Kidney (tissue), 14 donors: ENCODE results near the gene SOX13. TPM values are rescaled to one million over a fixed set of nuclear protein-coding genes. Genes with fewer than 3 reads are reported as not detected.

Experiments
- DNase-seq, 5 donors: peaks; one replicate each; pipeline ENCODE4 v3.0.0-alpha.2; 2013 to 2020
- FAIRE-seq: peaks from 2 replicates; lab custom pipeline; 2012; peaks lifted over from hg19 to GRCh38; lab: Jason Lieb, UNC
- H3K27ac ChIP-seq, 2 donors: one replicate each; pipeline ENCODE4 v1.7.0; 2013; ENCODE audit warnings: low read depth in 2 of 2, low read length in 2 of 2, inconsistent platforms in 1 of 2
- H3K27me3 ChIP-seq: one replicate; pipeline ENCODE4 v1.7.1; 2013; ENCODE audit warnings: low read length, inconsistent platforms; ENCODE audit not compliant: control insufficient read depth, insufficient read depth
- H3K36me3 ChIP-seq, 3 donors: one replicate each; pipeline versions ENCODE4 v1.7.0 to v1.7.1; 2013; ENCODE audit warnings: low read length in 3 of 3, control low read depth in 1 of 3, inconsistent platforms in 1 of 3; ENCODE audit not compliant: insufficient read depth in 3 of 3, control insufficient read depth in 2 of 3
- H3K4me1 ChIP-seq, 3 donors: one replicate each; pipeline versions ENCODE4 v1.7.0 to v1.7.1; 2013; ENCODE audit warnings: low read length in 3 of 3, inconsistent platforms in 1 of 3, low read depth in 1 of 3; ENCODE audit not compliant: control insufficient read depth in 2 of 3, insufficient read depth in 2 of 3
- H3K4me3 ChIP-seq, 3 donors: one replicate each; pipeline versions ENCODE4 v1.7.0 to v1.8.1; 2013; ENCODE audit warnings: low read length in 3 of 3, control low read depth in 1 of 3, inconsistent platforms in 1 of 3
- H3K9ac ChIP-seq, 3 donors: one replicate each; pipeline versions ENCODE4 v1.7.0 to v1.7.1; 2013; ENCODE audit warnings: low read length in 3 of 3, control low read depth in 1 of 3, inconsistent platforms in 1 of 3
- H3K9me3 ChIP-seq, 3 donors: one replicate each; pipeline versions ENCODE4 v1.7.0 to v1.7.1; 2013; ENCODE audit warnings: low read length in 3 of 3, control low read depth in 1 of 3, inconsistent platforms in 1 of 3; ENCODE audit not compliant: control insufficient read depth in 2 of 3, insufficient read depth in 1 of 3
- CTCF ChIP-seq: IDR thresholded peaks from 3 replicates; pipeline ENCODE4 v1.5.1; 2012; ENCODE audit warnings: mild to moderate bottlenecking, moderate library complexity, borderline replicate concordance; ENCODE audit not compliant: insufficient read depth; ENCODE audit errors: extremely low read depth
- intact Hi-C: fragments of 100-400 bp; cut with DNase I; formaldehyde crosslinking; loops from one replicate; pipeline ENCODE4 v1.11.1; 2022
- polyA plus RNA-seq: library from polyadenylated mRNA; stranded (reverse); fragments of 350-450 nt; fragmentation: Illumina TruSeq; extraction: RNeasy Lipid Tissue Mini Kit (QIAGEN cat#74804); gene quantifications from one replicate; pipeline ENCODE4 v1.2.3, GENCODE V29; 2014; ENCODE audit warnings: low read depth, low replicate concordance; ENCODE audit not compliant: insufficient read depth
- total RNA-seq: library from RNA; stranded (reverse); fragmentation: NEBNext Ultra II Directional; extraction: Animal tissue kit (Norgen Biotek cat#: 25700); gene quantifications from one replicate; pipeline ENCODE4 v1.2.1, GENCODE V29; 2021
- donor health status: control.
- donor health status: control.
- donor health status: control.
- donor health status: control.
- donor health status: control.
- donor health status: DM: yes; HTN: yes; CAD: no.
- donor health status: Normal renal cell carcinoma (clear cell type).

Gene SOX13
- total and polyA plus RNA-seq, 2 donors from 2014 or later = 23.9 to 55.2 TPM

GRCh38 chr1:204143276-204144041 lies 70.5 kb downstream of the SOX13 start:
- FAIRE-seq = no peak
- Histone ChIP-seq H3K9me3 (no peaks in the 10 kb centered on the region), H3K36me3 (peaks cover 0 to 37% (median 32%) of the 10 kb centered on the region in 3 donors), H3K9ac (no peak overlapping the region), H3K4me3 (no peak overlapping the region), H3K27ac (peak overlapping the region in 1 of 2 donors; percentile 16), H3K27me3 (no peaks in the 10 kb centered on the region), H3K4me1 (peaks cover 0 to 16% (median 6%) of the 10 kb centered on the region in 3 donors)
- intact Hi-C loops = no loop called here
- no peak for TF ChIP-seq CTCF
- DNase-seq = no peak

- H3K4me3 ChIP-seq = no peak overlapping the region
- no peak for DNase-seq
- intact Hi-C loops = no loop called here
- no peaks in the 10 kb centered on the region for H3K9me3 ChIP-seq
- no peak for TF ChIP-seq CTCF
- no peak for FAIRE-seq
- no peak overlapping the region for H3K27ac ChIP-seq
- peaks cover 0 to 25% (median 18%) of the 10 kb centered on the region in 3 donors for H3K36me3 ChIP-seq
- H3K4me1 ChIP-seq = peaks cover 0 to 16% (median 6%) of the 10 kb centered on the region in 3 donors
- no peak overlapping the region for H3K9ac ChIP-seq
- no peaks in the 10 kb centered on the region for H3K27me3 ChIP-seq
Measured at GRCh38 chr1:204145033-204145504, 72.2 kb downstream of the SOX13 start.

DNA sequence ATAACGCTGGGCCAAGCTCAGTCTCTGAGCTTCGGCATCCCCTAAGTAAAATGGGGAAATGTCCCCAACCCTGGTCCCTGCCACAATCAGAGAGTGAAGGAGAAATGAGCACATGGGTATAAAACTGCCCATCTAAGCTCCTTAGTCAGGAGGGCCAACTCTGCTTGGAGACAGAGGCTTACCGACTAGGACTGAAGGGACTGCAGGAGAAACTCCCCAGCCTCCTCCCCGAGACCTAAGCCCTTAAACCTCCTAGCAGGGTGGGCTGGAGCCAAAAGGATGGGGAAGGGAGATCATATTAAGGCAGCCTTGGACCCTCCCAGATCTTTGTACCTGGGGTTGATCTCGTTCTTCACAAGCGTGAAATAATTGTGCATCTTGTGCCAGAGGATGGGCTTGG lies 73.4 kb downstream of the SOX13 start:
- H3K9ac ChIP-seq = no peak overlapping the region
- peak overlapping the region in 2 of 3 donors; percentile 30 to 44 for H3K4me3 ChIP-seq
- peaks cover 0 to 19% (median 6%) of the 10 kb centered on the region in 3 donors for H3K4me1 ChIP-seq
- intact Hi-C loops = no loop called here
- H3K27me3 ChIP-seq = no peaks in the 10 kb centered on the region
- FAIRE-seq (no peak), DNase-seq (no peak)
- no peak for TF ChIP-seq CTCF
- peak overlapping the region; percentile 28 to 38 for H3K27ac ChIP-seq
- H3K36me3 ChIP-seq = peaks cover 0 to 23% (median 17%) of the 10 kb centered on the region in 3 donors
- H3K9me3 ChIP-seq = no peaks in the 10 kb centered on the region
